ENCODE results near the gene SULT2B1.
A peak's percentile ranks its signal among the peaks of the same experiment; 100 is the strongest.

SULT2B1 gene

DNA sequence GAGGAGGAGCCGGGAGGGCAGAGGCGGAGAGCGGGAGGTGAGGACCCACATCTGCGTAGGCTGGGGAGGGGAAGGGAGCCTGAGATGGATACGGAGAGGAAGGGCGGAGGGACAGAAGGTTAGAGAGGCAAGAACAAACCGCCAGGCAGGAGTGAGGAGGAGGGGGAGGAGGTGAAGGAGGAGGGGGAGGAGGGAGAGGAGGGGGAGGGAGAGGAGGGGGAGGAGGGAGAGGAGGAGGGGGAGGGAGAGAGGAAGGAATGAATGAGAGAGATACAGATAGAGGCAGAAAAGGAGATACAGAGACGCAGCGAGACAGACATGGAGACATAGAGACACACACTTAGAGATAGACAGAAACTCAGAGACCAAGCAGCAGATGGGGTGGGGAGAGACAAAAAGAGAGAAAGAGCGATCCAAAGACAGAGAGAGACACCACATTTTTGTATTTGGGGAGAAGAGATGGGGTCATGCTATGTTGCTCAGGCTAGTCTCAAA lies 94.8 kb downstream of the SULT2B1 start:
- Histone ChIP-seq H3K18ac (ENCODE audit: low read length) (no peak overlapping the region), H3K27ac (replicated peaks; ENCODE audit: low read length) (no peak overlapping the region), H2AFZ (ENCODE audit: low read length) (peak overlapping the region; percentile 99), H2BK15ac (ENCODE audit: low read length) (no peak overlapping the region), H3K4me3 (ENCODE audit: low read length in 2 of 2) (no peak overlapping the region), H3K36me3 (replicated peaks in 1 of 2; ENCODE audit: control insufficient read depth in 2 of 2, insufficient read depth in 2 of 2, low read length in 2 of 2) (no peaks in the 10 kb centered on the region), H3K27me3 (ENCODE audit: control insufficient read depth in 3 of 3, insufficient read depth in 3 of 3, low read depth in 1 of 3, low read length in 3 of 3) (no peaks in the 10 kb centered on the region), H2BK120ac (ENCODE audit: low read depth, low read length) (no peak overlapping the region), H2BK12ac (ENCODE audit: low read length) (no peak overlapping the region), H3K9me3 (replicated peaks in 1 of 2; ENCODE audit: control insufficient read depth in 2 of 2, insufficient read depth in 1 of 2, low read depth in 1 of 2, low read length in 2 of 2) (no peaks in the 10 kb centered on the region), H4K91ac (ENCODE audit: low read depth, low read length, poor library complexity) (no peak overlapping the region), H3K14ac (ENCODE audit: low read length) (no peak overlapping the region), H3K9ac (ENCODE audit: low read depth, low read length, poor library complexity) (no peak overlapping the region), H3K4ac (ENCODE audit: low read length) (no peak overlapping the region), H4K8ac (ENCODE audit: low read depth, low read length) (no peak overlapping the region), H3K4me2 (ENCODE audit: insufficient read depth, low read length, poor library complexity, severe bottlenecking) (no peak overlapping the region), H3K79me1 (ENCODE audit: low read depth, low read length) (peaks cover 9% of the 10 kb centered on the region), H3K23ac (ENCODE audit: low read depth, low read length, poor library complexity) (no peak overlapping the region), H3K4me1 (ENCODE audit: control insufficient read depth in 2 of 2, insufficient read depth in 1 of 2, low read depth in 1 of 2, low read length in 2 of 2) (peaks cover 10 to 17% of the 10 kb centered on the region in 2 donors), H2BK5ac (ENCODE audit: low read length) (no peak overlapping the region), H2AK5ac (ENCODE audit: low read depth, low read length) (no peak overlapping the region)
- no CpG with 5 or more reads among the region's 10 CpGs for WGBS, 2 donors (ENCODE audit: extremely low coverage in 2 of 2, insufficient read length in 2 of 2, insufficient replicate concordance in 1 of 2)
- DNase-seq (ENCODE audit: low spot score): no peak

DNA sequence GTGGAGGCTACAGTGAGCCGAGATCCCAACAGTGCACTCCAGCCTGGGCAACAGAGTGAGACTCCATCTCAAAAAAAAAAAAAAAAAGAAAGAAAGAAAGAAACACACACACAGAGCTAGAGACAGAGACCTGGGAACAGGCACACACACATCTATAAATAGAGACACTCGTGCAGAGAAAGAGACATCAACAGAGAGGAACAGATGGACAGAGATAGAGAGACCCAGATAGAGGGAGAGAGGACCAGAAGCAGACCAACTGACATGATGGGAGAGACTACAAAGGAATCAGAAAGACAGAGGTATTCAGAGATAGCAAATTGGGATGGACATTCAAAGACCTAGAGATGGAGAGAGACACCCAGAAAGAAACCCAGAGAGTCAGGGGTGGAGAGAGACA lies 96.2 kb downstream of the SULT2B1 start:
- Histone ChIP-seq H3K36me3 (replicated peaks in 1 of 2; ENCODE audit: control insufficient read depth in 2 of 2, insufficient read depth in 2 of 2, low read length in 2 of 2) (no peaks in the 10 kb centered on the region), H3K27ac (replicated peaks; ENCODE audit: low read length) (no peak overlapping the region), H2AFZ (ENCODE audit: low read length) (no peak overlapping the region), H3K27me3 (ENCODE audit: control insufficient read depth in 3 of 3, insufficient read depth in 3 of 3, low read depth in 1 of 3, low read length in 3 of 3) (no peaks in the 10 kb centered on the region), H3K4ac (ENCODE audit: low read length) (no peak overlapping the region), H3K18ac (ENCODE audit: low read length) (no peak overlapping the region), H2BK5ac (ENCODE audit: low read length) (no peak overlapping the region), H3K4me1 (ENCODE audit: control insufficient read depth in 2 of 2, insufficient read depth in 1 of 2, low read depth in 1 of 2, low read length in 2 of 2) (peaks cover 10 to 17% of the 10 kb centered on the region in 2 donors), H3K4me2 (ENCODE audit: insufficient read depth, low read length, poor library complexity, severe bottlenecking) (no peak overlapping the region), H4K8ac (ENCODE audit: low read depth, low read length) (no peak overlapping the region), H3K4me3 (ENCODE audit: low read length in 2 of 2) (no peak overlapping the region), H3K9me3 (replicated peaks in 1 of 2; ENCODE audit: control insufficient read depth in 2 of 2, insufficient read depth in 1 of 2, low read depth in 1 of 2, low read length in 2 of 2) (no peaks in the 10 kb centered on the region), H3K23ac (ENCODE audit: low read depth, low read length, poor library complexity) (no peak overlapping the region), H4K91ac (ENCODE audit: low read depth, low read length, poor library complexity) (no peak overlapping the region), H3K9ac (ENCODE audit: low read depth, low read length, poor library complexity) (no peak overlapping the region), H2BK120ac (ENCODE audit: low read depth, low read length) (no peak overlapping the region), H2BK15ac (ENCODE audit: low read length) (no peak overlapping the region), H2AK5ac (ENCODE audit: low read depth, low read length) (no peak overlapping the region), H3K14ac (ENCODE audit: low read length) (no peak overlapping the region), H2BK12ac (ENCODE audit: low read length) (no peak overlapping the region), H3K79me1 (ENCODE audit: low read depth, low read length) (peaks cover 9% of the 10 kb centered on the region)
- no CpG with 5 or more reads among the region's 2 CpGs for WGBS, 2 donors (ENCODE audit: extremely low coverage in 2 of 2, insufficient read length in 2 of 2, insufficient replicate concordance in 1 of 2)
- DNase-seq (ENCODE audit: low spot score): no peak
